Tibial artery (tissue), 4 donors: ENCODE data around the gene ANO1.

Experiments used
- DNase-seq, 2 donors: peaks; one replicate each; pipeline ENCODE4 v3.0.0-alpha.2; 2019
- H3K27ac ChIP-seq, 2 donors: fragments of 200-600 bp; sonication (generic) in 1 of 2; 1 replicate in 1 of 2; 2 replicates in 1 of 2; pipeline ENCODE4 v1.5.1; 2018 to 2019; ENCODE audit warnings: mild to moderate bottlenecking in 1 of 2
- H3K27me3 ChIP-seq, 2 donors: fragments of 200-600 bp; sonication (generic) in 1 of 2; one replicate each; pipeline versions ENCODE4 v1.5.1 to v1.6.0; 2016 to 2019
- H3K36me3 ChIP-seq, 3 donors: fragments of 200-600 bp; sonication (generic) in 2 of 3; one replicate each; pipeline ENCODE4 v1.5.1; 2016 to 2019; ENCODE audit warnings: mild to moderate bottlenecking in 2 of 3
- H3K4me1 ChIP-seq, 4 donors: fragments of 200-600 bp; sonication (generic) in 2 of 4; 1 replicate in 3 of 4; 2 replicates in 1 of 4; pipeline ENCODE4 v1.5.1; 2016 to 2019
- H3K4me3 ChIP-seq, 2 donors: fragments of 200-600 bp; sonication (generic) in 1 of 2; 1 replicate in 1 of 2; 2 replicates in 1 of 2; pipeline ENCODE4 v1.5.1; 2018 to 2019; ENCODE audit warnings: mild to moderate bottlenecking in 2 of 2
- H3K9me3 ChIP-seq, 3 donors: fragments of 200-600 bp; sonication (generic) in 1 of 3; one replicate each; pipeline ENCODE4 v1.5.1; 2016 to 2019
- CTCF ChIP-seq, 2 experiments: fragments of 200-600 bp in 1 of 2; fragments of 450-650 bp in 1 of 2; IDR thresholded peaks; one replicate each; pipeline ENCODE4 v1.5.1; 2017 to 2019; ENCODE audit warnings: antibody characterized with exemption in 2 of 2, mild to moderate bottlenecking in 1 of 2, moderate library complexity in 1 of 2
- intact Hi-C: fragments of 100-400 bp; cut with DNase I; formaldehyde crosslinking; loops from one replicate; pipeline ENCODE4 v1.15.0; 2023; ENCODE audit warnings: low total_unique reads

ANO1 gene

GRCh38 chr11:70063121-70063520 lies 15.0 kb upstream of the ANO1 start:
- no peak for DNase-seq
- Histone ChIP-seq H3K36me3 (no peaks in the 10 kb centered on the region), H3K27ac (no peak overlapping the region), H3K9me3 (no peaks in the 10 kb centered on the region), H3K27me3 (no peaks in the 10 kb centered on the region), H3K4me1 (peaks cover 0 to 22% (median 0%) of the 10 kb centered on the region in 4 donors), H3K4me3 (no peak overlapping the region)
- no peak for TF ChIP-seq CTCF (IDR thresholded peaks at IDR 0.05)
- intact Hi-C loops: no loop called here

- peaks cover 0 to 22% (median 0%) of the 10 kb centered on the region in 4 donors for H3K4me1 ChIP-seq
- H3K27ac ChIP-seq: no peak overlapping the region
- no peak for DNase-seq
- intact Hi-C loops: no loop called here
- no peaks in the 10 kb centered on the region for H3K27me3 ChIP-seq
- no peaks in the 10 kb centered on the region for H3K36me3 ChIP-seq
- no peak for TF ChIP-seq CTCF (IDR thresholded peaks at IDR 0.05)
- H3K4me3 ChIP-seq: no peak overlapping the region
- H3K9me3 ChIP-seq: no peaks in the 10 kb centered on the region
Measured at GRCh38 chr11:70063555-70063954, 14.6 kb upstream of the ANO1 start.

GRCh38 chr11:70064008-70064725 lies 13.9 kb upstream of the ANO1 start:
- peaks cover 0 to 22% (median 0%) of the 10 kb centered on the region in 4 donors for H3K4me1 ChIP-seq
- H3K27ac ChIP-seq: no peak overlapping the region
- no peaks in the 10 kb centered on the region for H3K9me3 ChIP-seq
- intact Hi-C loops: no loop called here
- no peak for DNase-seq
- no peak overlapping the region for H3K4me3 ChIP-seq
- no peaks in the 10 kb centered on the region for H3K27me3 ChIP-seq
- TF ChIP-seq CTCF (IDR thresholded peaks at IDR 0.05): no peak
- H3K36me3 ChIP-seq: no peaks in the 10 kb centered on the region

- no peaks in the 10 kb centered on the region for H3K27me3 ChIP-seq
Measured at GRCh38 chr11:70064726-70065317, 13.3 kb upstream of the ANO1 start.

GRCh38 chr11:70065318-70066135 lies 12.6 kb upstream of the ANO1 start:
- Histone ChIP-seq H3K27me3 (no peaks in the 10 kb centered on the region), H3K36me3 (no peaks in the 10 kb centered on the region), H3K4me1 (peaks cover 0 to 22% (median 0%) of the 10 kb centered on the region in 4 donors), H3K9me3 (no peaks in the 10 kb centered on the region), H3K27ac (no peak overlapping the region), H3K4me3 (no peak overlapping the region)
- no peak for DNase-seq
- intact Hi-C loops: no loop called here
- TF ChIP-seq CTCF (IDR thresholded peaks at IDR 0.05): no peak

More at GRCh38 chr11:70064726-70065317, 13.3 kb upstream of the ANO1 start:
- H3K4me3 ChIP-seq: no peak overlapping the region
- intact Hi-C loops: no loop called here
- H3K4me1 ChIP-seq: peaks cover 0 to 22% (median 0%) of the 10 kb centered on the region in 4 donors
- no peaks in the 10 kb centered on the region for H3K9me3 ChIP-seq
- no peak overlapping the region for H3K27ac ChIP-seq
- DNase-seq: no peak
- TF ChIP-seq CTCF (IDR thresholded peaks at IDR 0.05): no peak
- H3K36me3 ChIP-seq: no peaks in the 10 kb centered on the region
